Thyroid gland (tissue), 4 donors: ENCODE data around the gene TBPL2. TPM values are rescaled to one million over a fixed set of nuclear protein-coding genes. Genes with fewer than 3 reads are reported as not detected.
A peak's percentile ranks its signal among the peaks of the same experiment; 100 is the strongest.

Experiments
- DNase-seq, 2 donors: peaks; one replicate each; pipeline ENCODE4 v3.0.0-alpha.2; 2019
- H3K27ac ChIP-seq, 3 donors: fragments of 200-600 bp; sonication (generic); 1 replicate in 2 of 3; 2 replicates in 1 of 3; pipeline ENCODE4 v1.5.1; 2016 to 2019; ENCODE audit warnings: mild to moderate bottlenecking in 1 of 3, moderate library complexity in 1 of 3
- H3K27me3 ChIP-seq: fragments of 200-600 bp; sonication (generic); one replicate; pipeline ENCODE4 v1.5.1; 2019
- H3K36me3 ChIP-seq, 2 donors: fragments of 200-600 bp; sonication (generic); one replicate each; pipeline ENCODE4 v1.5.1; 2016 to 2019
- H3K4me1 ChIP-seq, 2 donors: fragments of 200-600 bp; sonication (generic); one replicate each; pipeline ENCODE4 v1.5.1; 2017 to 2019
- H3K4me3 ChIP-seq, 3 donors: fragments of 200-600 bp; sonication (generic); replicated peaks in 1 of 3; 1 replicate in 2 of 3; 2 replicates in 1 of 3; pipeline ENCODE4 v1.5.1; 2016; ENCODE audit warnings: mild to moderate bottlenecking in 1 of 3
- H3K9me3 ChIP-seq: fragments of 200-600 bp; sonication (generic); one replicate; pipeline ENCODE4 v1.5.1; 2017
- POLR2A ChIP-seq, 2 donors: fragments of 450-650 bp; IDR thresholded peaks; one replicate each; pipeline ENCODE4 v1.6.1; 2017; ENCODE audit warnings: antibody characterized with exemption in 2 of 2, mild to moderate bottlenecking in 2 of 2, moderate library complexity in 1 of 2
- WGBS, 2 donors: methylation state at CpG; one replicate each; pipeline ENCODE4 v1.1.5; 2017; 5-methylcytosine and 5-hydroxymethylcytosine counted together
- intact Hi-C: fragments of 100-400 bp; cut with DNase I; formaldehyde crosslinking; loops from one replicate; pipeline ENCODE4 v1.15.1; 2023
- total RNA-seq, 4 donors: library from RNA; depleted of rRNA; stranded (reverse); fragments of >200 nt; gene quantifications; one replicate each; pipeline ENCODE4 v1.2.3, GENCODE V29; 2016
- TF ChIP-seq, protein P1 (sequence below), 6 experiments: fragments of 200-600 bp in 3 of 6; fragments of 450-650 bp in 3 of 6; sonication (generic) in 3 of 6; IDR thresholded peaks; one replicate each; pipeline ENCODE4 v1.5.1; 2016 to 2019; ENCODE audit warnings: antibody characterized with exemption in 6 of 6, mild to moderate bottlenecking in 2 of 6, inconsistent platforms in 1 of 6, moderate library complexity in 1 of 6

TBPL2 gene
- total RNA-seq, 4 donors from 2014 or later: not detected

DNA sequence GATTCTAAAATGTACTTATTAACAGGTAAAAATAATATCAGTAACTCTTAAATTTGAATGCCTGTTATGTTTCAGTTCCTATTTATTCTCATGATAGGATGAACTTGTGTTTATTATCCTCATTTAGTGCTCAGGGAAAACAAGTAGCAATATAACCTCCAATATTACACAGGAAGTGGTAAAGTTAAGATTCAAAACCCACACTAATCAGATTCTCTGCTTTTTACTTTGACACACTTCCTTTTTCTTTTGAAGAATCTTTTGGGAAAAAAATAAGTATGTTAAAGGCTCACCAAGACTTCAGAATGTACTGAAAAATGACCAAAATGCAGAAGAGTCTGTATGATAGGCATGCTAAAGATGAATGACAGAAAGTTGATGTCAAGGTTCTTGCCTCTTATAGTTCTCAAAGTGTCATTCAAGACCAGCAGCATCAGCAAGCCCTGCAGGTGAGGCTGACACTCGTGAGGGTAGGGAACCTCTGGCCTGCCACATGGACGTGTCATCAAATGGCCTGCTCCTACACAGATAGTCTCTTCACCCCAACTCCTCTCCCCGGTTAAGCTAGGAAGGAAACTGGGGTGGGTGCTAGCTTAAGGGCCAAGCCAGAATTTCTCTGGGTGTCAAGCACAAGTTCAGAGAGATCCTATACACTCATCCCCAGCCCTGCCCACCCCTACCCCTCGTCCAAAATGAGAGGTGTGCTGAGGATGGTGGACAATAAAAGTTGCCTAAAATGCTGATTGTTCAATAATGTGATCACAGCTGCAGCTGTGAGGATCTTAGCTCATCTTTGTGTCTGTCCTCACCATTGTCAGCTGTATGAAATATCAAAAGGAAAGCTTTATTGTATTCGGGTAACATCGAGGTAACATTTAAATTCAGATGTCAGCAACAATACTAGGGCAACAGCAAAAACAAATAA is 6.3 kb downstream of the TBPL2 start:
- no peaks in the 10 kb centered on the region for H3K27me3 ChIP-seq
- no peaks in the 10 kb centered on the region for H3K36me3 ChIP-seq
- DNase-seq: no peak
- WGBS, 2 donors: 60 to 63% methylated on average over 6 of the region's 6 CpGs
- H3K4me3 ChIP-seq: no peak overlapping the region
- intact Hi-C loops: loop anchor here (10.0 kb wide), 1 partner anchor 1041 kb away; no protein-coding TSS in a partner anchor
- H3K27ac ChIP-seq: no peak overlapping the region
- TF ChIP-seq, protein P1, sequence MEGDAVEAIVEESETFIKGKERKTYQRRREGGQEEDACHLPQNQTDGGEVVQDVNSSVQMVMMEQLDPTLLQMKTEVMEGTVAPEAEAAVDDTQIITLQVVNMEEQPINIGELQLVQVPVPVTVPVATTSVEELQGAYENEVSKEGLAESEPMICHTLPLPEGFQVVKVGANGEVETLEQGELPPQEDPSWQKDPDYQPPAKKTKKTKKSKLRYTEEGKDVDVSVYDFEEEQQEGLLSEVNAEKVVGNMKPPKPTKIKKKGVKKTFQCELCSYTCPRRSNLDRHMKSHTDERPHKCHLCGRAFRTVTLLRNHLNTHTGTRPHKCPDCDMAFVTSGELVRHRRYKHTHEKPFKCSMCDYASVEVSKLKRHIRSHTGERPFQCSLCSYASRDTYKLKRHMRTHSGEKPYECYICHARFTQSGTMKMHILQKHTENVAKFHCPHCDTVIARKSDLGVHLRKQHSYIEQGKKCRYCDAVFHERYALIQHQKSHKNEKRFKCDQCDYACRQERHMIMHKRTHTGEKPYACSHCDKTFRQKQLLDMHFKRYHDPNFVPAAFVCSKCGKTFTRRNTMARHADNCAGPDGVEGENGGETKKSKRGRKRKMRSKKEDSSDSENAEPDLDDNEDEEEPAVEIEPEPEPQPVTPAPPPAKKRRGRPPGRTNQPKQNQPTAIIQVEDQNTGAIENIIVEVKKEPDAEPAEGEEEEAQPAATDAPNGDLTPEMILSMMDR (IDR thresholded peaks at IDR 0.05): no peak
- TF ChIP-seq POLR2A (IDR thresholded peaks at IDR 0.05): no peak
- no peaks in the 10 kb centered on the region for H3K9me3 ChIP-seq
- H3K4me1 ChIP-seq: peaks cover 2 to 5% of the 10 kb centered on the region in 2 donors

DNA sequence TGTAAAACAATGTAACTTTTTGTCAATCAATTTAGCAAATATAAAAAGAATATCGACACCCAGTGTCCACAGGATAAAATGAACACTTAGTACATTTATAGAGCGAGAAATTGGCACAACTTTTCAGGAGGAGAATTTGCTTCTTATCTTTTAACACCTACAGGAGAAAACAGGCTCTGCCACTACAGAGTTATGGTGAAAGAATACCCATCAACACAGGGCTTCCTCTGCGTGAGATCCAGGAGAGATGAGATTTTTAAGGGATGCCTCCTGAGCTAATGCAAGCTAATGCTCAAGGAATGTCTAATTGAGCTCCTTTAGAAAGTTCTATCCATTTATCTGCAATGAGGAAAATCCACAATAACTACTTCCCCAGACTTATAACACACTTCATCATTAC is 7.8 kb downstream of the TBPL2 start:
- DNase-seq: no peak
- TF ChIP-seq POLR2A (IDR thresholded peaks at IDR 0.05): no peak
- TF ChIP-seq, protein P1 (IDR thresholded peaks at IDR 0.05): no peak
- Histone ChIP-seq H3K4me1 (peaks cover 2 to 5% of the 10 kb centered on the region in 2 donors), H3K27ac (no peak overlapping the region), H3K27me3 (no peaks in the 10 kb centered on the region), H3K36me3 (no peaks in the 10 kb centered on the region), H3K4me3 (no peak overlapping the region), H3K9me3 (no peaks in the 10 kb centered on the region)
- intact Hi-C loops: loop anchor here (10.0 kb wide), 1 partner anchor 1042 kb away; no protein-coding TSS in a partner anchor
- WGBS, 2 donors: 80 to 87% methylated on average over 3 of the region's 3 CpGs

DNA sequence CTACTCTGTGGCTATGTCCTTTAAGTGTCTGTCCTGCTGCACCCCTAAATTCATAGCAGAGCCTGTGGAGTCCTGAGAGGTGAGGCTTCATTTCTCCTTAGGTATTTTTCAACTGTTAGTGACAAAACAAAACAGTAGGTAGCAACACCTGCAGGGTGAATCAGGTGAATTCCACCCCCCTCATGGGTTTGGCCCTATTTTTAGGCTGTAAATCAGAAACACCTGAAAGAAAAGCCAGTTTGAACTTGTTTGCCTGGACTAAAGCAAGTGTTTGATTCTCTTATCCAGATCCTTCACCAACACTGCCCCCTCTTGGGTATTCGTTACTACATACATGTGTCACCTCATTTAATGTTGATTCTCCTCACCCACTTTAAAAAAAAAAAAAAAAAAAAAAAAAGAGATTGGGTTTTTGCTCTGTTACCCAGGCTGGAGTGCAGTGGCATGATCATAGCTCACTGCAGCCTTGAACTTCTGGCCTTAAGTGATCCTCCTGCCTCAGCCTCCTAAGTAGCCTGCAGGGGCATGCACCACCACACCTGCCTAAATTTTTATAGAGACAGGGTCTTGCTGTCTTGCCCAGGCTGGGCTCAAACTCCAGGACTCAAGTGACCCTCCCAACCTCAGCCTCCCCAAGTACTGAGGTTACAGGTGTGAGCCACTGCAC is 10.3 kb downstream of the TBPL2 start:
- H3K27me3 ChIP-seq: no peaks in the 10 kb centered on the region
- H3K27ac ChIP-seq: peak overlapping the region; percentile 27 to 76 (median 56)
- intact Hi-C loops: loop anchor here (10.0 kb wide), 1 partner anchor 1045 kb away; no protein-coding TSS in a partner anchor
- WGBS, 2 donors: 6 to 8% methylated on average over 1 of the region's 1 CpG
- no peak overlapping the region for H3K4me3 ChIP-seq
- H3K36me3 ChIP-seq: no peaks in the 10 kb centered on the region
- TF ChIP-seq, protein P1 (IDR thresholded peaks at IDR 0.05): peak in 5 of 6 experiments; percentile 21 to 73 (median 45)
- TF ChIP-seq POLR2A (IDR thresholded peaks at IDR 0.05): no peak
- DNase-seq: peak; percentile 64 to 70
- H3K9me3 ChIP-seq: no peaks in the 10 kb centered on the region
- H3K4me1 ChIP-seq: peaks cover 2 to 5% of the 10 kb centered on the region in 2 donors

DNA sequence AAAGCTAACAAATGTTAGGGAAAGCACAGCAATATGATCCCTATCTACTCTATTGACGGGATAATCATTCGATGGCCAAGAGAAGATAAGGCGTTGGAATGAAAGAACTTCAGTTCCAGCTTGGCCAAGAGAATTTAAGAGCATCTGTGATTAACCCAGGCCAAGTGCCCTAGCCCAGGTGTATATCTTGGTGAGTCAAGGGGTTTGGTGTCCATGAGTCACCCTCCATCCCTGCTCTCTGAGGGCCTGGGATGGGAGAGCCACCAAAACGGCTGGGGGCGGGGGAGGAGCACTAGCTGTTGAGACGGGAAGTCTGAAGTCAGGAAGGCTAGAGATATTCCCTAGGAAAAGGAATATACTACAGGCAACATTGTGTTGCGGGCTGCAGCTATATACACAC is 13.0 kb downstream of the TBPL2 start:
- Histone ChIP-seq H3K9me3 (no peaks in the 10 kb centered on the region), H3K36me3 (no peaks in the 10 kb centered on the region), H3K27ac (no peak overlapping the region), H3K4me1 (peaks cover 2 to 5% of the 10 kb centered on the region in 2 donors), H3K27me3 (no peaks in the 10 kb centered on the region), H3K4me3 (no peak overlapping the region)
- WGBS, 2 donors: 64 to 65% methylated on average over 7 of the region's 7 CpGs
- intact Hi-C loops: no loop called here
- TF ChIP-seq, protein P1 (IDR thresholded peaks at IDR 0.05): no peak
- no peak for TF ChIP-seq POLR2A (IDR thresholded peaks at IDR 0.05)
- DNase-seq: no peak
